GM23338 (cell line): ENCODE results near the gene IRF3. TPM values are rescaled to one million over a fixed set of nuclear protein-coding genes. Genes with fewer than 3 reads are reported as not detected.

Experiments used
- ATAC-seq: fragments of 200-7000 bp; cut with Tn5 transposase; 3 replicates; pipeline ENCODE4 v1.9.1; 2020
- DNase-seq: peaks from one replicate; pipeline ENCODE4 v3.0.0-alpha.2; 2015; ENCODE audit warnings: low spot score
- H2AFZ ChIP-seq: fragments of 200-600 bp; sonication (generic); 2 replicates; pipeline ENCODE4 v1.8.0; 2016; ENCODE audit warnings: antibody characterized with exemption, mild to moderate bottlenecking, moderate library complexity
- H3F3A ChIP-seq: fragments of 200-600 bp; sonication (generic); replicated peaks from 2 replicates; pipeline ENCODE4 v1.8.0; 2017; ENCODE audit warnings: antibody characterized with exemption, mixed run types, low read depth
- H3K27ac ChIP-seq: fragments of 200-600 bp; sonication (generic); 2 replicates; pipeline ENCODE4 v1.6.1; 2016; ENCODE audit warnings: low read depth
- H3K27me3 ChIP-seq: fragments of 200-600 bp; sonication (generic); 2 replicates; pipeline ENCODE4 v1.8.0; 2016; ENCODE audit warnings: mild to moderate bottlenecking, mixed run types, moderate library complexity; ENCODE audit not compliant: insufficient read depth
- H3K36me3 ChIP-seq: fragments of 200-600 bp; sonication (generic); 2 replicates; pipeline ENCODE4 v1.8.0; 2016; ENCODE audit warnings: mild to moderate bottlenecking; ENCODE audit not compliant: insufficient read depth
- H3K4me1 ChIP-seq: fragments of 200-600 bp; sonication (generic); 2 replicates; pipeline ENCODE4 v1.8.0; 2016; ENCODE audit warnings: mild to moderate bottlenecking, moderate library complexity; ENCODE audit not compliant: insufficient read depth
- H3K4me2 ChIP-seq: fragments of 200-600 bp; sonication (generic); 2 replicates; pipeline ENCODE4 v1.7.1; 2017; ENCODE audit warnings: mixed run types
- H3K4me3 ChIP-seq: fragments of 200-600 bp; sonication (generic); 2 replicates; pipeline ENCODE4 v1.6.1; 2016; ENCODE audit warnings: mixed run types
- H3K79me2 ChIP-seq: fragments of 200-600 bp; sonication (generic); replicated peaks from 2 replicates; pipeline ENCODE4 v1.8.0; 2017; ENCODE audit warnings: mild to moderate bottlenecking; ENCODE audit not compliant: insufficient read depth
- H3K9me2 ChIP-seq: fragments of 200-600 bp; sonication (generic); 2 replicates; pipeline ENCODE4 v1.8.0; 2017; ENCODE audit not compliant: insufficient read depth
- H4K20me1 ChIP-seq: fragments of 200-600 bp; sonication (generic); replicated peaks from 2 replicates; pipeline ENCODE4 v1.8.0; 2017; ENCODE audit warnings: mild to moderate bottlenecking; ENCODE audit not compliant: insufficient read depth
- H3K27ac Mint-ChIP-seq: 2 replicates; pipeline ENCODE4 v1.8.0; 2020; ENCODE audit warnings: inconsistent platforms, mild to moderate bottlenecking, moderate library complexity, mixed read lengths
- H3K27me3 Mint-ChIP-seq: 3 replicates; pipeline ENCODE4 v1.8.0; 2022; ENCODE audit warnings: low read depth, mild to moderate bottlenecking, moderate library complexity, mixed read lengths, inconsistent platforms; ENCODE audit not compliant: insufficient read depth, poor library complexity
- H3K36me3 Mint-ChIP-seq: 3 replicates; pipeline ENCODE4 v1.8.0; 2021; ENCODE audit warnings: low read depth, mild to moderate bottlenecking, inconsistent platforms, moderate library complexity, mixed read lengths
- H3K4me1 Mint-ChIP-seq: 3 replicates; pipeline ENCODE4 v1.8.0; 2020; ENCODE audit warnings: mild to moderate bottlenecking, inconsistent platforms, mixed read lengths
- H3K4me3 Mint-ChIP-seq: 3 replicates; pipeline ENCODE4 v1.8.0; 2021; ENCODE audit warnings: moderate library complexity, mild to moderate bottlenecking, inconsistent platforms, mixed read lengths
- H3K9me3 Mint-ChIP-seq: 3 replicates; pipeline ENCODE4 v1.8.0; 2020; ENCODE audit warnings: moderate library complexity, mild to moderate bottlenecking, inconsistent platforms, mixed read lengths
- CREB1 ChIP-seq: fragments of 250-450 bp; sonication (Bioruptor Pico); IDR thresholded peaks from 2 replicates; pipeline ENCODE4 v1.5.0; 2020; ENCODE audit warnings: low read depth, mild to moderate bottlenecking, moderate library complexity
- EZH2 ChIP-seq: fragments of 200-600 bp; sonication (generic); IDR thresholded peaks from one replicate; pipeline ENCODE4 v1.8.0; 2017; ENCODE audit warnings: antibody characterized with exemption, mild to moderate bottlenecking, low read depth; ENCODE audit not compliant: unreplicated experiment
- EZH2phosphoT487 ChIP-seq: fragments of 200-600 bp; sonication (generic); IDR thresholded peaks from one replicate; pipeline ENCODE4 v1.8.1; 2018; ENCODE audit warnings: antibody characterized with exemption; ENCODE audit not compliant: unreplicated experiment
- JUNB ChIP-seq: IDR thresholded peaks from one replicate; pipeline ENCODE4 v1.6.1; 2016; ENCODE audit warnings: antibody characterized with exemption; ENCODE audit not compliant: unreplicated experiment
- NANOG ChIP-seq: IDR thresholded peaks from 2 replicates; pipeline ENCODE4 v1.6.1; 2016; ENCODE audit warnings: antibody characterized with exemption, borderline replicate concordance
- POLR2AphosphoS5 ChIP-seq: IDR thresholded peaks from 2 replicates; pipeline ENCODE4 v1.6.1; 2016; ENCODE audit warnings: antibody characterized with exemption, low read depth
- REST ChIP-seq: IDR thresholded peaks from one replicate; pipeline ENCODE4 v1.6.1; 2018; ENCODE audit warnings: antibody characterized with exemption; ENCODE audit not compliant: unreplicated experiment
- STAT1 ChIP-seq: IDR thresholded peaks from one replicate; pipeline ENCODE4 v1.6.1; 2016; ENCODE audit warnings: antibody characterized with exemption; ENCODE audit not compliant: unreplicated experiment
- ZNF114 ChIP-seq: fragments of 250-450 bp; sonication (Bioruptor Pico); IDR thresholded peaks from 2 replicates; pipeline ENCODE4 v1.5.0; 2020; ENCODE audit warnings: mild to moderate bottlenecking, moderate library complexity
- ZNF331 ChIP-seq: fragments of 250-450 bp; sonication (Bioruptor Pico); IDR thresholded peaks from 2 replicates; pipeline ENCODE4 v1.5.0; 2020; ENCODE audit warnings: low read depth, mild to moderate bottlenecking, moderate library complexity
- ZNF462 ChIP-seq: fragments of 250-450 bp; sonication (Bioruptor Pico); IDR thresholded peaks from 2 replicates; pipeline ENCODE4 v1.5.0; 2020; ENCODE audit warnings: mild to moderate bottlenecking, moderate library complexity
- polyA plus RNA-seq: library from polyadenylated mRNA; unstranded; fragments of >200 nt; fragmentation: Nextera tagmentation; extraction: Ambion mirVana; gene quantifications from 2 replicates; pipeline ENCODE4 v1.2.1, GENCODE V29; 2016
- total RNA-seq: library from RNA; depleted of rRNA; stranded (reverse); fragments of >200 nt; shearing (Covaris generic); gene quantifications from 2 replicates; pipeline ENCODE4 v1.2.3, GENCODE V29; 2014
- TF ChIP-seq, protein P1 (sequence below): IDR thresholded peaks from 2 replicates; pipeline ENCODE4 v1.6.1; 2016; ENCODE audit warnings: antibody characterized with exemption
- TF ChIP-seq, protein P2 (sequence below), 2 experiments: fragments of 200-600 bp in 1 of 2; sonication (generic) in 1 of 2; conservative IDR thresholded peaks; 2 replicates each; pipeline versions ENCODE4 v1.5.1 to v1.6.1; 2016 to 2017; ENCODE audit warnings: antibody characterized with exemption in 2 of 2, low read depth in 2 of 2, mild to moderate bottlenecking in 2 of 2, moderate library complexity in 1 of 2

IRF3 gene
- total and polyA plus RNA-seq, 2 experiments from 2014 or later = 57.4 to 164 TPM

DNA sequence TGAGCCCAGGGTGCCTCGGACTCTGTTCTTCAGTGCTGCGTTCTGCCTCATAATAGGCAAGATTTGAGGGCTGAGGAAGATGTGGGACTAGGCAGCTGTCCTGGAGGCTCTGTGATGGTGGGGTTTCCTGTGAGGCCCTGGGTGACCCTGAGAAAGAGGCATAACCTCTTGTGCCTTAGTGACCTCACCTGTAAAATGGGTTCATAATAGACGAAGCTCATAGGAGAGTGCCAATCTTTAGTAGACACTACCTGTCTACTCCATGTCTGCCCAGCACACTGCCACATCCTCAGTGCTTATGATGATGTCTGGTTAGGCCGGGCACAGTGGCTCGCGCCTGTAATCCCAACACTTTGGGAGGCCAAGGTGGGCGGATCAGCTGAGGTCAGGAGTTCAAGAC, 49.1 kb downstream of the IRF3 start:
- no peak for ATAC-seq
- Histone ChIP-seq H3K27me3 (no peaks in the 10 kb centered on the region), H3K27ac (no peak overlapping the region), H3K4me3 (no peak overlapping the region), H3K36me3 (peaks cover 22% of the 10 kb centered on the region), H3K4me2 (no peak overlapping the region), H3K79me2 (peaks cover 29% of the 10 kb centered on the region), H4K20me1 (peaks cover 53% of the 10 kb centered on the region), H3F3A (peaks cover 12% of the 10 kb centered on the region; the same call in 1 of the 2 replicates), H3K9me2 (no peaks in the 10 kb centered on the region), H2AFZ (no peak overlapping the region), H3K4me1 (no peaks in the 10 kb centered on the region; the same call in 1 of the 2 replicates)
- no peak overlapping the region for H3K4me3 Mint-ChIP-seq
- H3K9me3 Mint-ChIP-seq = no peaks in the 10 kb centered on the region
- H3K27ac Mint-ChIP-seq = no peak overlapping the region
- H3K4me1 Mint-ChIP-seq = no peaks in the 10 kb centered on the region
- no peak for DNase-seq
- H3K36me3 Mint-ChIP-seq = peaks cover 77% of the 10 kb centered on the region
- TF ChIP-seq, protein P1, sequence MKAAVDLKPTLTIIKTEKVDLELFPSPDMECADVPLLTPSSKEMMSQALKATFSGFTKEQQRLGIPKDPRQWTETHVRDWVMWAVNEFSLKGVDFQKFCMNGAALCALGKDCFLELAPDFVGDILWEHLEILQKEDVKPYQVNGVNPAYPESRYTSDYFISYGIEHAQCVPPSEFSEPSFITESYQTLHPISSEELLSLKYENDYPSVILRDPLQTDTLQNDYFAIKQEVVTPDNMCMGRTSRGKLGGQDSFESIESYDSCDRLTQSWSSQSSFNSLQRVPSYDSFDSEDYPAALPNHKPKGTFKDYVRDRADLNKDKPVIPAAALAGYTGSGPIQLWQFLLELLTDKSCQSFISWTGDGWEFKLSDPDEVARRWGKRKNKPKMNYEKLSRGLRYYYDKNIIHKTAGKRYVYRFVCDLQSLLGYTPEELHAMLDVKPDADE = no peak
- TF ChIP-seq ZNF462 (CRISPR knock-in tag) = no peak
- TF ChIP-seq, protein P2, sequence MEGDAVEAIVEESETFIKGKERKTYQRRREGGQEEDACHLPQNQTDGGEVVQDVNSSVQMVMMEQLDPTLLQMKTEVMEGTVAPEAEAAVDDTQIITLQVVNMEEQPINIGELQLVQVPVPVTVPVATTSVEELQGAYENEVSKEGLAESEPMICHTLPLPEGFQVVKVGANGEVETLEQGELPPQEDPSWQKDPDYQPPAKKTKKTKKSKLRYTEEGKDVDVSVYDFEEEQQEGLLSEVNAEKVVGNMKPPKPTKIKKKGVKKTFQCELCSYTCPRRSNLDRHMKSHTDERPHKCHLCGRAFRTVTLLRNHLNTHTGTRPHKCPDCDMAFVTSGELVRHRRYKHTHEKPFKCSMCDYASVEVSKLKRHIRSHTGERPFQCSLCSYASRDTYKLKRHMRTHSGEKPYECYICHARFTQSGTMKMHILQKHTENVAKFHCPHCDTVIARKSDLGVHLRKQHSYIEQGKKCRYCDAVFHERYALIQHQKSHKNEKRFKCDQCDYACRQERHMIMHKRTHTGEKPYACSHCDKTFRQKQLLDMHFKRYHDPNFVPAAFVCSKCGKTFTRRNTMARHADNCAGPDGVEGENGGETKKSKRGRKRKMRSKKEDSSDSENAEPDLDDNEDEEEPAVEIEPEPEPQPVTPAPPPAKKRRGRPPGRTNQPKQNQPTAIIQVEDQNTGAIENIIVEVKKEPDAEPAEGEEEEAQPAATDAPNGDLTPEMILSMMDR (conservative IDR thresholded peaks at IDR 0.05; ENCODE audit: low read depth in 2 of 2) = no peak
- TF ChIP-seq ZNF331 = no peak
- TF ChIP-seq STAT1 = no peak
- no peak for TF ChIP-seq POLR2AphosphoS5
- no peak for TF ChIP-seq REST
- TF ChIP-seq EZH2 = no peak
- TF ChIP-seq CREB1 = no peak
- TF ChIP-seq EZH2phosphoT487 = no peak
- no peak for TF ChIP-seq JUNB
- no peak for TF ChIP-seq NANOG
- TF ChIP-seq ZNF114 (CRISPR knock-in tag) = no peak
- peaks cover 10% of the 10 kb centered on the region for H3K27me3 Mint-ChIP-seq
